Fibroblast of gingiva (primary cell): ENCODE measurements around the gene COL6A2.
"Not testable (repeated sequence)": the region's sequence is repeated elsewhere in the genome, so short reads cannot be mapped to it uniquely, and the experiment has no call there.

Experiments used
- DNase-seq: peaks from one replicate; pipeline ENCODE4 v3.0.0-alpha.2; 2011; ENCODE audit warnings: low read depth

The COL6A2 gene

DNA sequence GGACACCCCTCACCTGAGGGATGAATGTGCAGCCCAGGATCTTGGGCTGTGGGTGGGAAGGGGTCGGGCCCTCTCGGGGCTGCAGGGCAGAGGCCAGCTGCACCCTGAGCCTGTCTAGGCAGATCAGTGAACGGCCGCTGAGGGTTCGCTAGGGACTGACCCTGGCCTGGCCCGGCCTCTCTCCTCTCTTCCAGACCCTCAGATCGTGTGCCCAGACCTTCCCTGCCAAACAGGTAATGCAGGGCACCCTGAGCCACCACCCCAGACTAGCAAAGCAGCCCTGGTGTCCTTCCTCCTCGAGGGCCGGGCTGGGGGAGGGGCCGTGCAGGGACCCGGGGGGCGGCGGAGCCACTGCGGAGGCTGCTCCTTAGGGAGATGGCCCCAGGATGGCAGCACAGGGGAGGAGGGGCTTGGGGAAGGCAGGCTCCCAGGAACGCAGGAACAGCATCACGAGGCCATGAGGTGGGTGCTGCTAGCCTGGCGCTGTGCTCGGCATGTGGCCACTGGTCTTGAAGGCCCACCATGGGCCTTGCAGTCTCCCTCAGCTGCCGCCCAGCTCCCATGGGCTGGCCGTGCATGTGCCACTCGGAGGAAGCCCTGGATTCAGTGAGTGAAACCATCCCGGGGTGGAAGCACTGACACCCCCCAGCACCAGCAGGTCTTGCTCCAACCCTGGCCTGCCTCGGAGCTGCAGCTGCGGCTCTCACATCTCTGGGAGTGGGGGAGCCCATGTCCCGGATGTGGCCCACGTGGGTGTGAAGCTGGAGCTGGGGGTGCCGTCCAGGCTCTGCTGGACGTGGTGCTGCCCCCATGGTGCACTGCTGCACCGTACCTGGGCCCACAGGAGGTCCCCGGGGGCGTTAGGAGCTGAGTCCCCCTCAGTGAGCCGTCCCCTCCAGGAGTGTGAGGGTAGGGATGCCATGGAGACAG is 28.7 kb downstream of the COL6A2 start:
- DNase-seq: no peak

DNA sequence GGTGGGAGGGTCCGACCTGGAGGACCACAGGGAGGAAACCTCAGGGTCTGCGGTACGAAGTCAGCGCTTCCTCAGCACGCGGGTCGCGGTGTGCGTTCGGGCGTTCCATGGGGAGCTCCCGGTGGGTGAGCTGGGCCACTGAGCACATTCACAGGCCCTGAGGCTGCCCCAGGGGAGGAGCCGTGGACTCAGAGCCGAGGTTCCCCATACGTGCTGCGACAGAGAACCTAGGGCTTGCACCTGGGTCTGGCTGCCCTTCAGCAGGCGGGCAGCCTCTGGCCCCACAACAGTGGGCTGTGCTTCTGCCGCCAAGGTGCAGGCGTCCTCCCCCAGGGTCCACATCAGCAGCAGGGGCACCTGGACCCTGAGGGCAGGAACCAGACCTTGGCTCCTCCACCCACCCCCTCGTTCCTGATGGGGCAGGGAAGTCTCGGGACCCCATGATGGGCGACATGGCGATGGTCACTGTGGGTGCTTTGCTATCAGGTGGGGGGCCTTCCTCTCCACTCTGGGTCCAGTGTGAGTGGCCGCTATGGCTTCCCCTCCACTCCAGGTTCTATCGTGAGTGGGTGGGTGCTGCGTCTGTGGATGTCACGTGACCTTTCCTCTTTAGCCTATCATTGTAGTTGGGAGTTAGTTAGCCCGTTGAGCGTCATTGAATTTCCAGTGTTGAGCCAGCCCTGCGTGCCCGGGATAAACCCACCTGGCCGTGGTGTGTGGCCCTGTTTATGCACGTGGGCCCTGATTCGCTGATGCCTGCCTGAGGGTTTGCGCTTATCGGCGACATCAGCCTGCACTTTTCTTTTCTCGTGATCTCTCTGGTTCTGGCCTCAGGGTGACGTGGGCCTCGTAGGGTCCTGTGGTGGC is 29.6 kb downstream of the COL6A2 start:
- DNase-seq: no peak

DNA sequence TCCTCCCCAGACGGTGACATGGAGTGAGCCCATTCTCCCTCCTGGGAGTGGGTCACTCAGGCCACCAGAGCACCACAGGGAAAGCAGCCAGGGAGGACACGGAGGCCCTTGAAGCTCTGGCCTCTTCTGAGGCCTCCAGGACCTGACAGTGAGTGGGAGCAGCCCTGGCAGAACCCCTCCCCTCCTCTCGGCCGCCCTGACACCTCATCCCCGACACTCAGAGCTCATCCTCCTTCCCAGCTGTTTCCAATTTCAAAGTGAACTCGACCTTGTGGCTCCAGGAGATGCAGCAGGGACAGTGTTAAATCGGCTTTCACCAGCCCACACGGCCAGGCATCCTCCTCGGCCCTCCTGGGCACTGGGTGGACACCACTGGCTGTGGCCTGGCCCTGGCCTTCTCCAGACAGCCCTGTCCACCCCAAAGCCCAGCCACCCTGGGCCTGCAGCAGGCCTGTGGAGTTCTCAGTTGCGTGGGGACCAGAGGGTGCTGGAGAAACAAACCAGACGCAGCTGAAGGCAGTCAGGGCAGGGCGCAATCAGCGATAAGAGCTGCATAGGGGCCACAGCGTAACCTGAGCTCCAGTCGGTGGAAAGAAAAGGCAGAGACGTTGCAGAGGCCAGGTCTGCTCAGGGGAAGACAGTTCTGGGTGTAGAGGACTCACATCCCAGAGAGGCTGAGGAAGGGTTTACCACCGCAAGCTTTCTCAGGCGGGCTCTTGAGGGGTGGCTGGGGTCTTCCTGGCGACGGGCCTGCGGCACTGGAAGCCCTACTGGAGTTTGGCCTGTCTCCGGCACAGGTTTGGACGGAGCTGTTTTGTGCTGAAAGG is 30.4 kb downstream of the COL6A2 start:
- peak; percentile 39 for DNase-seq

DNA sequence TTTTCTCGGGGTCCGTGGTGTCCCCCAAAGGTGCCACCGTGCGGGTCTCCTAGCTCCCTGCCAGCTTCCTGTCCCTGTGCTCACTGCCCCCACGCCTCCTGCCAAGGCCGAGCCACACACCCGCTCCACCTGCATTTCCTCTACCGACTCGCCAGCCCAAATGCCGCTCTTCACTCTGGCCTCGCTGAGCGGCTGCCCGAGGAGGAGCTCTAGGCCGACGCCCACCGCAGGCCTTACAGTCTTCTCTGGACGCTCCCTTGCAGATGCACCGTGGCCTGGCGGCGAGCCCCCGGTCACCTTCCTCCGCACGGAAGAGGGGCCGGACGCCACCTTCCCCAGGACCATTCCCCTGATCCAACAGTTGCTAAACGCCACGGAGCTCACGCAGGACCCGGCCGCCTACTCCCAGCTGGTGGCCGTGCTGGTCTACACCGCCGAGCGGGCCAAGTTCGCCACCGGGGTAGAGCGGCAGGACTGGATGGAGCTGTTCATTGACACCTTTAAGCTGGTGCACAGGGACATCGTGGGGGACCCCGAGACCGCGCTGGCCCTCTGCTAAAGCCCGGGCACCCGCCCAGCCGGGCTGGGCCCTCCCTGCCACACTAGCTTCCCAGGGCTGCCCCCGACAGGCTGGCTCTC is 31.1 kb downstream of the COL6A2 start:
- DNase-seq: peak; percentile 35

- no peak for DNase-seq
Measured at GRCh38 chr21:46129846-46130651, 32.1 kb downstream of the COL6A2 start.

- DNase-seq: peak; percentile 57
Measured at GRCh38 chr21:46130831-46131587, 33.1 kb downstream of the COL6A2 start.

DNA sequence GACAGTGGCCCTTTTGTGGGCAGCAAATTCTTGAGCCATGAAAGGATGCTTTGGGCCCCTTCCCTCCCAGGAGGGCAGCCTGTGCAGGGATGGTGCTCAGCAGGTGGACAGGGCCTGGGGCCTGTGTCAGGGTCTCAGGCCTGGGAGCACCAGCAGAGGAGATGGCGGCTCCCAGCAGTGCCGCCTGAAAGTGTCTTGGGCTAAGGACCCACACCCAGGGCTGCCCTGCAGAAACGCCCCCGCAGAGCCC is 33.6 kb downstream of the COL6A2 start:
- DNase-seq: peak; percentile 40

GRCh38 chr21:46131838-46132651 is 34.1 kb downstream of the COL6A2 start:
- DNase-seq: peak; percentile 39

DNA sequence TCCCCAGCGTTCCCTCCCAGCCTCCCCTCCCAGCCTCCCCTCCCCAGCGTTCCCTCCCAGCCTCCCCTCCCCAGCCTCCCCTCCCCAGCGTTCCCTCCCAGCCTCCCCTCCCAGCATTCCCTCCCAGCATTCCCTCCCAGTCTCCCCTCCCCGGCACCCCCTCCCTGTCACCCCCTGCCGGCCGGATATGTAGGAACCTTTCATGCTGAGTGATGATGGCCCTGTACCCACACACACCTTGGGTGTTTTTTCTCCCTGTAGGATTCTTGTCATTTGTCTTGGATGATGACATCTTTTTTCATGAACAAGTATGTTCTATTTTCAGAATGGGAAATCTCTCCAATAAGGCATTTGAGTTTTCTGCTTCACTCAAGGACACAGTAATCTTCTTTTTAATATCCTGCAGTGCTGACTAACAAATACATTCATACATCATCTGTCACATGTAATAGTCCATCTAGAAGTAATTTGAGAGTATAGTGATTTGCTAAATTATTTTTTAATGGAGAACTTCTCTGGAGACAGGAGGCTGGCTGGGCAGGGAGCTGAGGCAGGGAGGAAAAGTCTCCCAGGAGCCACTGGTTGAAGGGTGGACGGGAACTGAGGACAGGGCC is 38.0 kb downstream of the COL6A2 start:
- no peak for DNase-seq

- no peak for DNase-seq
Measured at GRCh38 chr21:46136739-46137349, 38.9 kb downstream of the COL6A2 start.

DNA sequence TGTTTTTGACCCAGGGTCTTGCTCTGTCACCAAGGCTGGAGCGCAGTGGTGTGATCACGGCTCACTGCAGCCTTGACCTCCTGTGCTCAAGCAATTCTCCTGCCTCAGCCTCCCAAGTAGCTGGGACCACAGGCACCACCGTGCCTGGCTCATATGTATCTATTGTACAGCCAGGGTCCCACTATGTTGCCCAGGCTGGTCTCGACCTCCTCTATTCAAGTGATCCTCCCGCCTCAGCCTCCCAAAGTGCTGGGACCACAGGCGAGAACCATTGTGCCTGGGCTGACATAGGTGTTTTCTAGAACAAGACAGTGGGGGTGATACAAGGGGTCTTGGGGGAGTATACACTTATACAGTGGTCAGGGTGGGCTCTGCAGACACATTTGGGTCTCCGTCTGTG is 40.0 kb downstream of the COL6A2 start:
- no peak for DNase-seq

DNA sequence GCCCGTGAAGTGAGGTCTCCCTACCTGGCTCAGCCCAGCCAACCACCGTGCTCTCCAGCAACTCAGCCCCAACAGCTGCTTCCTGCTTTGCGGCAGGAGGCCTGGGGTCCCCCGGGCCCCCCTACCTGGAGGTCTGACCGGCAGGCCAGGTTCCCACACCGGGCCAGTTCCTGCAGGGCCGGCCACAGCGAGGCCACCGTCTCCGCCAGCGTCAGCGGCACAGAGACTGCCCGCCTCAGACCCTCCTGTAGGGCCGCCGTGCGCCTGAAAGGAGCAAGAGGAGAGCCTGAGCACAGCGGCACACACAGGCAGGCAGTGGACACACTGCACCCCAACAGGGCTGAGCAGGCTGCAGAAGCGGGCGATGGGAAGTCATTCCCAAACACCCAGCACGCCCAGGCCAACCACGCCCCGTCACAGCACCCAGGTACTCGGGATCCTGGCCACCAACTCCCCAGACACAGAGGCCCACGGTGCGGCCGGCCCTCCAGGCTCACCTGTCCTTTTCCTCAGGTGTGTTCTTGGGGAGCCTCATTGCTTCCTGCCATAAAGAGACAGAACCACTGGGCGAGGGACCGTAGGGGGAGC is 40.6 kb downstream of the COL6A2 start:
- no peak for DNase-seq

- no peak for DNase-seq
Measured at GRCh38 chr21:46139686-46140085, 41.8 kb downstream of the COL6A2 start.

DNA sequence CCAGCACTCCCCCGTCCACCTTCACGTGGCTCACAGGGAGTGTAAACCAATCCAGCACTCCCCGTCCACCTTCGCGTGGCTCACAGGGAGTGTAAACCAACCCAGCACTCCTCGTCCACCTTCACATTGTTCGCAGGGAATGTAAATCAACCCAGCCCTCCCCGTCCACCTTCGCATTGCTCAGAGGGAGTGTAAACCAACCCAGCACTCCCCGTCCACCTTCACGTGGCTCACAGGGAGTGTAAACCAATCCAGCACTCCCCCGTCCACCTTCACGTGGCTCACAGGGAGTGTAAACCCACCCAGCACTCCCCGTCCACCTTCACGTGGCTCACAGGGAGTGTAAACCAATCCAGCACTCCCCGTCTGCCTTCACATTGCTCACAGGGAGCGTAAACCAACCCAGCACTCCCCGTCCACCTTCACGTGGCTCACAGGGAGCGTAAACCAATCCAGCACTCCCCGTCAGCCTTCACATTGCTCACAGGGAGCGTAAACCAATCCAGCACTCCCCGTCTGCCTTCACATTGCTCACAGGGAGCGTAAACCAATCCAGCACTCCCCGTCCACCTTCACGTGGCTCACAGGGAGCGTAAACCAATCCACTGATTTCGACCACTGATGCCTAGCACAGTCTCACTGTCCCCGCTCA is 42.6 kb downstream of the COL6A2 start:
- DNase-seq: not testable (repeated sequence)

DNA sequence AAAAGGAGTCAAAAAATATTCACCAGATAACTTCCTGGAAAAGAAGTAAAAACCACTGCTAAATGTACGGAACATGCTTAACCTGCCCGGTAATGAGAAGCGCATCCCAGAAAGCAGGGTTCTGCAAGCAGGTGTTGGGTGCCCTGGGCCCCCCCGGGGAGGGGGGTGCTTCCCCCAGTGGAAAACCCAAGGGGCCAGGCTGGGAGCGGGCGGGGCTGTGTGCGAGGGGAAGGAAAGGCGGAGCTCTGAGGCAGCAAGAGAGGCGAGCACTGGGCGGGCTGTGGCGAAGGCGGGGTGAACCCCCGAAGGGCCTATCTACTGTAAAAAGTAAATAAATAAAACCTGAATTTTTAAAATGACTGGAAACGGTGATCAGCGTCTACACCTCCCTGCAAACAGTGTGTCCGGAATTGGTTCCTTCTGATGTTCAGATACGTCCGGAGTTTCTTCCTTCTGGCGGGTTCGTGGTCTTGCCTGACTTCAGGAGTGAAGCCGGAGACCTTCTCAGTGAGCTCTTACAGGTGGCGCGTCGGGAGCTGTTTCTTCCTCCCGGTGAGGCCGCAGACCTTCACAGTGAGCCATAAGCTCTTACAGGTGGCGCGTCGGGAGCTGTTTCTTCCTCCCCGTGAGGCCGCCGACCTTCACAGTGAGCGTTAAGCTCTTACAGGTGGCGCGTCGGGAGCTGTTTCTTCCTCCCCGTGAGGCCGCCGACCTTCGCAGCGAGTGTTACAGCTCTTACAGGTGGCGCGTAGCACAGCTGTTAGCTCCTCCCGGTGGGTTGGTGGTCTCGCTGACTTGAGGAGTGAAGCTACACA is 44.1 kb downstream of the COL6A2 start:
- no peak for DNase-seq

- DNase-seq: no peak
Measured at GRCh38 chr21:46142582-46143473, 44.9 kb downstream of the COL6A2 start.
